Right ventricle myocardium superior (tissue), 1 donor: Measurements from ENCODE around the gene CEP85L. TPM values are rescaled to one million over a fixed set of nuclear protein-coding genes. Genes with fewer than 3 reads are reported as not detected.
A peak's percentile ranks its signal among the peaks of the same experiment; 100 is the strongest.

Source experiments
- ATAC-seq: fragments of 200-7000 bp; cut with Tn5 transposase; one replicate; pipeline ENCODE4 v1.9.1; 2020; ENCODE audit warnings: mild to moderate bottlenecking; ENCODE audit not compliant: poor library complexity
- DNase-seq: peaks from one replicate; pipeline ENCODE4 v3.0.0-alpha.2; 2020
- intact Hi-C: fragments of 100-400 bp; cut with DNase I; formaldehyde crosslinking; loops from one replicate; pipeline ENCODE4 v1.11.2; 2022
- total RNA-seq: library from RNA; stranded (reverse); fragmentation: NEBNext Ultra II Directional; extraction: Animal tissue kit (Norgen Biotek cat#: 25700); gene quantifications from one replicate; pipeline ENCODE4 v1.2.1, GENCODE V29; 2021
- donor health status: DM: no; HTN: yes; CAD: no; lungs with severe emphysema.

The CEP85L gene
- total RNA-seq, 1 donor from 2014 or later = 17.6 TPM

GRCh38 chr6:118635909-118636735, 15.3 kb downstream of the CEP85L start:
- no peak for ATAC-seq
- no peak for DNase-seq
- intact Hi-C loops = no loop called here

DNA sequence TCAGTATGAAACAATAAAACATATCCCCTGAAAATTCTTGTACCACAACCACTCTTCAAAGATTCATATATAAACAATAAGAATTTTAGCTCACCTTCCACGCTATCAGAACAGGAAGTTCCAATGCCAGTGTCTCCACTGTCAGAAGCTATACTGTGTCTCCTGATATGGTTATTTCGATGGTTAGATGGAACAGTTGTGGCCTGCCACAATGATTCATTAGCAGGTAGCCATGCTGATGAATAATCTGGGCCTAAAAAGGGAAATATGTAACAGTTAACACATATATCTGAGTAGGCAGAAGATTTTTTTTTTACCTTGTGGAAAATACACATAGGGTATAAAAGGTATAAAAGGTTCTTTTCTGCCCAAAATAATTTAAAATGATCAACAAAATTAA, 19.0 kb downstream of the CEP85L start:
- ATAC-seq (no peak), DNase-seq (no peak)
- intact Hi-C loops = no loop called here

- no peak for DNase-seq
- intact Hi-C loops = no loop called here
- ATAC-seq = no peak
Measured at GRCh38 chr6:118630923-118631322, 20.5 kb downstream of the CEP85L start.

DNA sequence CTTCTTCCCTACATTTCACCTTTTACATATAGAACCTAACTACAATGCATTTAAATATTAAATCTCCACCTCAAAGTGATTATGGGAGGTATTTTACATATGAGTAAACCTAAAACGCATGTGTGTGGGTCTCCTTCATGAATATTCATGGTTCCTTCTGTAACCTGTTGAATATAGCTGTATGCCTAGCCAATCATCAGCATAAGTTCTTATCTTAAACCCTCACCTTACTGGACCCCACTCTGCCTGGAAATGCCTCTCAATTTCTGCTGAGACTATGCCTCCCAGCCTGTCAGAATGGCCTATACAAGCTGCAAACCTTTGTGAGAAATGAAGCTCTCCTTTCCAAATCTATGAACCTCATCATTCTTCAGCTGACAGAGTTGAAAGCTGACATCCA, 21.3 kb downstream of the CEP85L start:
- intact Hi-C loops = no loop called here
- DNase-seq = no peak
- ATAC-seq = no peak

- intact Hi-C loops = no loop called here
- DNase-seq (no peak), ATAC-seq (no peak)
Measured at GRCh38 chr6:118627724-118628123, 23.7 kb downstream of the CEP85L start.

DNA sequence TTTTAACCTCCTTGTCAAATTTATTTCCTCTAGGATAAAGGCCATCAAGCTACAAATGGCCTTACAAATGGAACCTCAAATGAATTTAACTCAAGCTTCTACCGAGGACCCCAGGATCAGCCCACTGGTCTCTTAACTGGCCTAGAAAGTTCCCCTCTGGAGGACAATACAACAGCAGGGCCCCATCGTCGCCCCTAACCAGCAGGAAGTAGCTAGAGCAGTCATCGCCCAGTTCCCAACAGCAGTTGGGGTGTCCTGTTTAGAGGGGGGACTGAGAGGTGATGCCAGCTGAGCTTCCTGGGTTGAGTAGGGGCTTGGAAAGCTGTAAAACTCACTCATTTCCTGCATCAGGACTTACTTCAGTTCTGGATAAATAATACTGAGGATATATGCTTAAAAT, 25.6 kb downstream of the CEP85L start:
- no peak for DNase-seq
- no peak for ATAC-seq
- intact Hi-C loops = no loop called here

- DNase-seq (no peak), ATAC-seq (peak; percentile 18)
- intact Hi-C loops = no loop called here
Measured at GRCh38 chr6:118621799-118622470, 29.5 kb downstream of the CEP85L start.

GRCh38 chr6:118620202-118620601, 31.2 kb downstream of the CEP85L start:
- intact Hi-C loops = no loop called here
- DNase-seq = no peak

GRCh38 chr6:118618676-118619377, 32.6 kb downstream of the CEP85L start:
- peak; percentile 62 for DNase-seq
- peak; percentile 93 for ATAC-seq
- intact Hi-C loops = loop anchor here (10.0 kb wide), 1 partner anchor 334 kb away; no protein-coding TSS in a partner anchor

More at GRCh38 chr6:118620202-118620601, 31.2 kb downstream of the CEP85L start:
- ATAC-seq = no peak

DNA sequence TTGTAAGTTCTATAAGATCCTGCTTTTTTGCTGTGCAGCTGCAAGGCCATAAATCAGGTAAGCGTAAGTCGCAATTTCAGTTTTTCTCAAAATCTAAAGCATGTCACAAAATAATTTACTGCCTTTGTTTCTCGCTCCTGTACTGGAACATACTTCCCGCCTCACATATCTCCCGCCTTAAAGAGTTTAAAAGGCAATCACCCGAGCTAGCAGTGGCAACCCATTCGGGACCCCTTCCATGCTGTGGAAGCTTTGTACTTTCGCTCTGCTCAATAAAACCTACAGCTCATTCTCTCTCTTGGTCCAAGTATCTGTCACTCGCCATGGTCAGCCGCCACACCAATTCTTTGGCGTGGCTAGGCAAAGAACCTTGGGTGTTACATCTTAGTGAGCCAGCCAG, 34.0 kb downstream of the CEP85L start:
- DNase-seq (no peak), ATAC-seq (no peak)
- intact Hi-C loops = loop anchor here (10.0 kb wide), 1 partner anchor 333 kb away; no protein-coding TSS in a partner anchor

GRCh38 chr6:118611334-118611733, 40.1 kb downstream of the CEP85L start:
- intact Hi-C loops = loop anchor here (10.0 kb wide), 1 partner anchor 327 kb away; no protein-coding TSS in a partner anchor
- no peak for DNase-seq
- ATAC-seq = no peak

DNA sequence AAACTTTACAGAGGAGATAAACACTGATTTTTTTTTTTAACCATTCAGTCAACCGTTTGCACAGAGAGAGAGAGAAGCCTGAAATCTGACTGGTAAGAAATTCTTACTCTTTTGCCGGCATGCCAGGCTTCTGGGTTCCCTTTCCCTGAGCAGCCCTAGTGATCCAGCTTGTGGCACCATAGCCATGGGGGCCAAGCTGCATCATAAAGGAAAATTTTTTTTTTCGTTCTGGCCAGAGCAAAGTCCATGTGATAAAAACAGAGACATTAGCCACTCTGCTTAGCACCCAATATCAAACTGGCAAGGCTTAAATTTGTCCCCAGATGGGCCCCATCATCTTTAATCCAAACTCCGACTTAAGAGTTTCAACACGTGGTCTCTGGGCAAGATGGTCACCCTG, 44.5 kb downstream of the CEP85L start:
- ATAC-seq (no peak), DNase-seq (no peak)
- intact Hi-C loops = no loop called here

DNA sequence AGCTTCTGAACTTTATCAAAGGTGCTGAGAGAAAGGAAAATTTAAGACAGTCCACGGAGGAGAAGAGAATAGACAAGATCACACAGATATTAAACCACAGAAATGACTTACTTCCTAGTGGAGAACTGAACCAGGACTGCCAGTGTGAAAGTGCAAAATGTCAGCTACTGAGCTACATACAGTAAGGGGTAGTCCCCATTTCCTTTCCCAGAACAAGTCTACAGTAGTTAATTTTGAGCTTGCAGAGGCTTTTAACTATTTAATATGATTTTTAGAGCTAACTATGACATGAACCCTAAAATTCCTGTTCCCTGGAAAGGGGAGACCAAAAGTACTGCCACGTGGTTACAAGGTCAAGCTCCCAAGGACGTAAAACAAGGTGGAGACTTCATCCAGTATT, 45.1 kb downstream of the CEP85L start:
- intact Hi-C loops = no loop called here
- no peak for ATAC-seq
- no peak for DNase-seq

DNA sequence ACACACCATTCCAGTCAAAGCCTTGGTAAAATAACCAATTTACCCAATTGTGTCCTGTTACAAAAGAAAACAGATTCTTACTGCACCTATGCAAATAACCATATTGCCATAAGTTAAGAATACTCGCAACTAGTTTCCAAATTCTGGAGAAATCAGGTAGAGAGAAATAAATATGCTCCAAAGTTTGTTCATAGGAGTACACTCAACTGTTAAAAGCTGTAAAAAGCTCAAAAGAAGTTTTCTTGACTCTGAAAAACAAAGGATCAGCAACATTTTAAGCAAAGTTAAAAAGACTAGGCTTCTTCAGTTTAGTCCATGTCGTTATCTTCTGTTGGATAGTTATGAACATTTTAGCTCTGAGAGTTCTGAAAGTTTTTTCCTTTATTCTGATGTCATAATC, 48.0 kb downstream of the CEP85L start:
- ATAC-seq (no peak), DNase-seq (no peak)
- intact Hi-C loops = no loop called here

GRCh38 chr6:118602300-118602699, 49.1 kb downstream of the CEP85L start:
- ATAC-seq = no peak
- intact Hi-C loops = no loop called here
- no peak for DNase-seq

GRCh38 chr6:118598324-118598723, 53.1 kb downstream of the CEP85L start:
- intact Hi-C loops = no loop called here
- ATAC-seq (peak; percentile 70), DNase-seq (no peak)

GRCh38 chr6:118597636-118598035, 53.8 kb downstream of the CEP85L start:
- peak; percentile 45 for ATAC-seq
- intact Hi-C loops = no loop called here
- no peak for DNase-seq

DNA sequence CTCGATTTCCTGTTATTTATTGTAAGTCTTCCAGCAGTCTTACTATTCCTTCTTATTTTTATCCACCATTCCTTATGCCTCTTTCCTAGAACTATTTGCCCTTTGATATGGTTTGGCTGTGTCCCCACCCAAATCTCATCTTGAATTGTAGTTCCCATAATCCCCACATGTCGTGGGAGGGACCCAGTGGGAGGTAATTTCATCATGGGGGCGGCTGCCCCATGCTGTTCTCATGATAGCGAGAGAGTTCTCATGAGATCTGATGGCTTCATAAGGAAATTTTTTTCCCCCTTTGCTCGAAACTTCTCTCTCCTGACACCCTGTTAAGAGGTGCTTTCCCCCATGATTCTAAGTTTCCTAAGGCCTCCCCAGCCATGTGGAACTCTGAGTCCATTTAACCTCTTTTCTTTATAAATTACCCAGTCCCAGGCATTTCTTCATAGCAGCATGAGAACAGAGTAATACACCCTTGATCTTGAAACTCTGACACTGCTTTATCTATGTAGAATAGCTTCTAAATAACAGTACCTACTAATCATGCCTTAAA, 54.5 kb downstream of the CEP85L start:
- ATAC-seq = no peak
- intact Hi-C loops = no loop called here
- no peak for DNase-seq

GRCh38 chr6:118594877-118595276, 56.5 kb downstream of the CEP85L start:
- ATAC-seq (no peak), DNase-seq (no peak)
- intact Hi-C loops = no loop called here
